GM06990 (cell line): Measurements from ENCODE around the gene DOCK7.
"Not testable (repeated sequence)": the region's sequence is repeated elsewhere in the genome, so short reads cannot be mapped to it uniquely, and the experiment has no call there.

ENCODE experiments used
- DNase-seq: peaks from one replicate; pipeline ENCODE4 v3.0.0-alpha.2; 2011; ENCODE audit not compliant: insufficient read length; ENCODE audit errors: extremely low read depth
- H3K27me3 ChIP-seq: replicated peaks from 2 replicates; pipeline ENCODE4 v1.6.0; 2011; ENCODE audit warnings: low read length; ENCODE audit not compliant: control insufficient read depth, insufficient read depth
- H3K36me3 ChIP-seq: 2 replicates; pipeline ENCODE4 v1.5.1; 2011; ENCODE audit warnings: low read length; ENCODE audit not compliant: control insufficient read depth, insufficient read depth
- H3K4me3 ChIP-seq: replicated peaks from 2 replicates; pipeline ENCODE4 v1.5.1; 2011; ENCODE audit warnings: low read depth, mild to moderate bottlenecking, control low read depth, low read length
- CTCF ChIP-seq: IDR thresholded peaks from 2 replicates; pipeline ENCODE4 v1.5.1; 2011; ENCODE audit warnings: low read length, control low read depth, mild to moderate bottlenecking, inconsistent platforms; ENCODE audit not compliant: insufficient read depth, poor library complexity, severe bottlenecking

Gene DOCK7

GRCh38 chr1:62541048-62541447, 147.1 kb downstream of the DOCK7 start:
- no peaks in the 10 kb centered on the region for H3K27me3 ChIP-seq
- no peak overlapping the region for H3K4me3 ChIP-seq
- DNase-seq, result no peak
- no peak for TF ChIP-seq CTCF
- no peaks in the 10 kb centered on the region for H3K36me3 ChIP-seq

GRCh38 chr1:62539028-62539447, 149.1 kb downstream of the DOCK7 start:
- H3K4me3 ChIP-seq, result no peak overlapping the region
- DNase-seq, result no peak
- no peaks in the 10 kb centered on the region for H3K27me3 ChIP-seq
- H3K36me3 ChIP-seq, result no peaks in the 10 kb centered on the region
- TF ChIP-seq CTCF, result no peak

- no peak for TF ChIP-seq CTCF
- DNase-seq, result no peak
- no peak overlapping the region for H3K4me3 ChIP-seq
- H3K36me3 ChIP-seq, result no peaks in the 10 kb centered on the region
- no peaks in the 10 kb centered on the region for H3K27me3 ChIP-seq
Measured at GRCh38 chr1:62536865-62537264, 151.3 kb downstream of the DOCK7 start.

- DNase-seq, result no peak
- Histone ChIP-seq H3K4me3 (no peak overlapping the region), H3K27me3 (no peaks in the 10 kb centered on the region), H3K36me3 (no peaks in the 10 kb centered on the region)
- TF ChIP-seq CTCF, result no peak
Measured at GRCh38 chr1:62530516-62531154, 157.6 kb downstream of the DOCK7 start.

GRCh38 chr1:62529227-62529626, 159.0 kb downstream of the DOCK7 start:
- no peaks in the 10 kb centered on the region for H3K36me3 ChIP-seq
- no peak for TF ChIP-seq CTCF
- no peak for DNase-seq

GRCh38 chr1:62528015-62528414, 160.2 kb downstream of the DOCK7 start:
- Histone ChIP-seq H3K27me3 (no peaks in the 10 kb centered on the region), H3K36me3 (no peaks in the 10 kb centered on the region), H3K4me3 (no peak overlapping the region)
- TF ChIP-seq CTCF, result no peak
- no peak for DNase-seq

More at GRCh38 chr1:62529227-62529626, 159.0 kb downstream of the DOCK7 start:
- Histone ChIP-seq H3K4me3 (no peak overlapping the region), H3K27me3 (no peaks in the 10 kb centered on the region)

- not testable (repeated sequence) for H3K27me3 ChIP-seq, H3K36me3 ChIP-seq, H3K4me3 ChIP-seq, DNase-seq
Measured at GRCh38 chr1:62527346-62527745, 160.8 kb downstream of the DOCK7 start.
